Erythroblast (primary cell): Measurements from ENCODE around the gene AFMID.

Source experiments
- GATA1 ChIP-seq: IDR thresholded peaks from 2 replicates; pipeline ENCODE4 v1.6.1; 2011; ENCODE audit warnings: low read depth, mild to moderate bottlenecking, control low read depth, low read length, moderate library complexity
- POLR2A ChIP-seq: IDR thresholded peaks from 2 replicates; pipeline ENCODE4 v1.6.1; 2011; ENCODE audit warnings: mild to moderate bottlenecking, low read length

GRCh38 chr17:78228176-78228575 lies 41.0 kb downstream of the AFMID start:
- no peak for TF ChIP-seq POLR2A
- no peak for TF ChIP-seq GATA1
